ENCODE data around the gene TAF1D. TPM values are rescaled to one million over a fixed set of nuclear protein-coding genes. Genes with fewer than 3 reads are reported as not detected.
A peak's percentile ranks its signal among the peaks of the same experiment; 100 is the strongest.
"Not testable (repeated sequence)": the region's sequence is repeated elsewhere in the genome, so short reads cannot be mapped to it uniquely, and the experiment has no call there.

The TAF1D gene, protein sequence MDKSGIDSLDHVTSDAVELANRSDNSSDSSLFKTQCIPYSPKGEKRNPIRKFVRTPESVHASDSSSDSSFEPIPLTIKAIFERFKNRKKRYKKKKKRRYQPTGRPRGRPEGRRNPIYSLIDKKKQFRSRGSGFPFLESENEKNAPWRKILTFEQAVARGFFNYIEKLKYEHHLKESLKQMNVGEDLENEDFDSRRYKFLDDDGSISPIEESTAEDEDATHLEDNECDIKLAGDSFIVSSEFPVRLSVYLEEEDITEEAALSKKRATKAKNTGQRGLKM
- polyA plus RNA-seq (2013, experiment 1 of 2): 184 TPM
- 268 TPM for polyA plus RNA-seq (2013, experiment 2 of 2)

DNA sequence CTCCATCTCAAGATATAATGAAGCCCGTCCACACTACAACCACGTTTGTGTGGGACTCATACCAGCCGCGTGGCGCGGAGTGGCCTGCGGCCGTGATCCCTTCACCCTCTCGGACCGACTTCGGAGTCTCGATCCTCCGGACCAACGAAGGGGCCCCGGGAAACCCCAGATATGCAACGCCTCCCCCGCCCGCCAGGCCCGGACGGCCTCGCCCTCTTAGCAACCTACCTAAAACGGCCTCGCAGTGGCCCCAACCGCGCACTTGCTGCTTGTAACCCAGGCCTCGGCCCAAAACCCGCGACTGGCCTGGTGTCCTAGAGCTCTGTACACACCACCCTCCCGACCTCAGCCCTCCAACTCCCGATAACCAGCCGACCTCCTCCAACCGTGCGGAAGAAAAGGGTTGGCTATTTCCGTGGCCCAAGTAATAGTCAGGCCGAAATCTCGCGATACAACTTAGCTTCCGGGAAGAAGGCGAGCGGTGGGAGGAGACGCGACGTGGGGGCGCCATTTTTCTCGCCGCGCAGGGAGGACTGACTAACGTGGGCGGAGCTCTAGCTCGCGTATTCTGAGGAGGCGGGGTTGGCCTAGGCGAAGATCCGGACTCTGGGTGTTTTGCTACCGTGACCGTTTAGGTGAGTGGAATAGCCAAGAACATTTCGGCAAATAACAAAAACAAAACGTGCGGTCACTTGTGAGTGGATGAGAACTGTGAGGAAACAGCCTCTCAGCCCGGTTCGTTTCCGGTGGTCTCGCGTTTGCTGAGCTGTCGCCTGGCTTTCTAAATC lies at the start of gene TAF1D, which contains the start of gene C11orf54:
Gene TAF1D, minus strand, starts transcription at position 402 of the 788 bp plus-strand sequence. CDS start 2,191 bp downstream, outside the sequence.
Gene C11orf54, plus strand, starts transcription at position 579 of the 788 bp plus-strand sequence. CDS start 5,722 bp downstream, outside the sequence.
- peak within 1 kb of the TSS; percentile 95 for H3K27ac ChIP-seq (ENCODE audit: low read depth, low read length, severe bottlenecking)
- WGBS, 2 experiments (ENCODE audit: insufficient coverage in 2 of 2): 0% methylated on average over 45 to 57 of the region's 65 CpGs

DNA sequence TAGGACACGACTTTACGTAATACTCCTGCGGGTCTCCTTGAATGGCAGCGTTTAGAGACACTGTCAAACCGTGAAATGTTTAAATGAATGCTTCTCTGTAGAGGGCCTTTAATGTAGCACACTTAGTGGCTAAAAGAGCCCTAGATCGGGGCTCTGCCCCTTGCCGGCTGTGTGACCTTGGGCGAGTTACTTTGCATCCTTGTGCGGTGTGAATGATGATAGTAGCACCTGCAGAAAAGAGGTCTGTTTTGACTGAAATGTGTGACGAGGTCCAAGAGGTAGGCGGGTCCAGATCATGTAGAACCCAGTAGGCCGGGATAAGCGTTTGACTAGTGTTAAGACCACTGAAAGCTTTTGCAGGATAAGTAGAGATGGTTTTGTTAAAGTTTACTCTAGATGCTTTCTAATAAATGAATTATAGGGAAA lies 43.7 kb upstream of the TAF1D start:
- H3K36me3 ChIP-seq (ENCODE audit: control insufficient read depth, insufficient read depth, low read length): peaks cover 33% of the 10 kb centered on the region
- peaks cover 3% of the 10 kb centered on the region for H3K4me1 ChIP-seq (ENCODE audit: control insufficient read depth, insufficient read depth, low read length, poor library complexity, severe bottlenecking)
- peak overlapping the region; percentile 98 for H3K4me3 ChIP-seq (ENCODE audit: extremely low read depth, insufficient read depth, low read length, poor library complexity, severe bottlenecking)
- H3K9me3 ChIP-seq (ENCODE audit: control insufficient read depth, low read length): no peaks in the 10 kb centered on the region
- H3K27ac ChIP-seq (ENCODE audit: low read depth, low read length, severe bottlenecking): peak overlapping the region; percentile 98
- WGBS, 2 experiments (ENCODE audit: insufficient coverage in 2 of 2): 1 to 2% methylated on average over 13 of the region's 13 CpGs

More for the DNA sequence above, at the start of gene TAF1D, which contains the start of gene C11orf54:
- no peaks in the 10 kb centered on the region for H3K9me3 ChIP-seq (ENCODE audit: control insufficient read depth, low read length)
- H3K4me1 ChIP-seq (ENCODE audit: control insufficient read depth, insufficient read depth, low read length, poor library complexity, severe bottlenecking): peaks cover 10% of the 10 kb centered on the region
- H3K4me3 ChIP-seq (ENCODE audit: extremely low read depth, insufficient read depth, low read length, poor library complexity, severe bottlenecking): peak within 1 kb of the TSS; percentile 98
- H3K36me3 ChIP-seq (ENCODE audit: control insufficient read depth, insufficient read depth, low read length): peaks cover 36% of the 10 kb centered on the region

DNA sequence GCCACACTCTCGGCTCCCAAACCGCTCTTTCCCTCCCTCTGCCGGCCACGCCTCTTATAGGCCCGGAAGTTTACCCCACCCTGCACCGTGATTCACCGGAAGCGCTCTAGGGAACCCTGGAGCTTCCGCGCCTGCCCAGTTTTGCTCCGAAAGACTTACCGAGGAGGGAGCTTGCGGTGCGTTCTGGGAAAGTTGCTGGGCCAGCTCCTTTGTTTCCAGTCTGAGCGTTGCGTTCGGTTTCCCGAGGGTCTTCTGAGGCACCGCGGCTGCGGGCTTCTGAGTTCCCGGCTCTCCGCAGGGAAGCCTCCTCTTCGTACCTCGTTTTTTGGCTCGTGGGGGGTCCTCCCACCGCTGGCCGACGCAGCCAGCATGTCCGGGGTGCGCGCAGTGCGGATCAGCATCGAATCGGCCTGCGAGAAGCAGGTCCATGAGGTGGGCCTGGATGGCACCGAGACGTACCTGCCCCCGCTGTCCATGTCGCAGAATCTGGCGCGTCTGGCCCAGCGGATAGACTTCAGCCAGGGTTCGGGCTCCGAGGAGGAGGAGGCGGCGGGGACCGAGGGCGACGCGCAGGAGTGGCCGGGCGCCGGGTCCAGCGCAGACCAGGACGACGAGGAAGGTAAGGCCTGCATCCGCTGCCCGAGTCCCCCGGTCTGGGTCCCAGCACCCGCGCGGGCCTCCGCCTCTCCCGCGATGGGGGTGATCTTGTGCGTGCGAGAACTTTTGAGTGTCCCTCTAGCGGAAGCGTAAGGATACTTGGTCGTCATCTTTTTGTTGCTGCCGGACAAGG lies 43.0 kb upstream of the TAF1D start, which contains the start of gene MED17:
Gene MED17, plus strand, starts transcription at position 138 of the 790 bp plus-strand sequence. Its CDS starts 232 bp downstream, at position 370.
- H3K4me1 ChIP-seq (ENCODE audit: control insufficient read depth, insufficient read depth, low read length, poor library complexity, severe bottlenecking): peaks cover 3% of the 10 kb centered on the region
- H3K4me3 ChIP-seq (ENCODE audit: extremely low read depth, insufficient read depth, low read length, poor library complexity, severe bottlenecking): peak within 1 kb of the TSS; percentile 98
- 0% methylated on average over 67 to 68 of the region's 72 CpGs for WGBS, 2 experiments (ENCODE audit: insufficient coverage in 2 of 2)
- peaks cover 27% of the 10 kb centered on the region for H3K36me3 ChIP-seq (ENCODE audit: control insufficient read depth, insufficient read depth, low read length)
- H3K27ac ChIP-seq (ENCODE audit: low read depth, low read length, severe bottlenecking): peak within 1 kb of the TSS; percentile 98
- H3K9me3 ChIP-seq (ENCODE audit: control insufficient read depth, low read length): no peaks in the 10 kb centered on the region

DNA sequence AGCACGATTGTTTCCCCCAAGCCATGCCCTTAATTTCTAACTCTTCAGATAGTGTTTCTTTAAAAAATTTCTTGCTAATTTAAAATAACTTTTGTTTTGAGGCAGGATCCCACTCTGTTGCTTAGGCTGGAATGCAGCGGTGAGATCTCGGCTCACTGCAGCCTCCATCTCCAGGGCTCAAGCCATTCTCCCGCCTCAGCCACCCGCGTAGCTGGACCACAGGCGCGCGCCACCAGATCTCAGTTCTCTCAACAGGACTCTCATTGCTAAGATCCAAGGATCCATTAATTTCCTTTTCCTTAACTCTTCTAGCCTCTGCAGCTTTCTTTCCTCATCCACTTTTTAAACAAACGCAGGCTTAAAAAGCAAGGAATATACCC lies 42.5 kb upstream of the TAF1D start:
- H3K36me3 ChIP-seq (ENCODE audit: control insufficient read depth, insufficient read depth, low read length): peaks cover 21% of the 10 kb centered on the region
- peak overlapping the region; percentile 98 for H3K27ac ChIP-seq (ENCODE audit: low read depth, low read length, severe bottlenecking)
- H3K4me3 ChIP-seq (ENCODE audit: extremely low read depth, insufficient read depth, low read length, poor library complexity, severe bottlenecking): peak overlapping the region; percentile 98
- no peaks in the 10 kb centered on the region for H3K9me3 ChIP-seq (ENCODE audit: control insufficient read depth, low read length)
- 0 to 1% methylated on average over 9 of the region's 10 CpGs for WGBS, 2 experiments (ENCODE audit: insufficient coverage in 2 of 2)
- peaks cover 3% of the 10 kb centered on the region for H3K4me1 ChIP-seq (ENCODE audit: control insufficient read depth, insufficient read depth, low read length, poor library complexity, severe bottlenecking)

DNA sequence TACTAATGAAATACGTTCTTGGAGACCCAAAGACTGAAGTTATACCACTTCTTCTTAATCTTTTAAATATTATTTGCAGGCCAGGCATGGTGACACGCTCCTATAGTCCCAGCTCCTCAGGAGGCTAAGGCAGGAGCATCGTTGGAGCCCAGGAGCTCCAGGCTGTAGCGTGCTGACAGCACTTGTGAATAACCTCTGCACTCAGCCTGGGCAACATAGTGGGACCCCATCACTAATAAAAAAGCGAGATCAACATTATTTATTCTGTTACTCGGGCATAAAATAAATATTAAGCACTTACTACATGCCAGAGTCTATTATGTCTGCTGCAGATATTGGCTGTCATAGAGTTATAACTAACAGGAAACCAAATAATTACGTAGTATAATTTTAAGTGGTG lies 42.1 kb upstream of the TAF1D start:
- Histone ChIP-seq H3K9me3 (ENCODE audit: control insufficient read depth, low read length) (no peaks in the 10 kb centered on the region), H3K4me1 (ENCODE audit: control insufficient read depth, insufficient read depth, low read length, poor library complexity, severe bottlenecking) (peaks cover 3% of the 10 kb centered on the region), H3K27ac (ENCODE audit: low read depth, low read length, severe bottlenecking) (no peak overlapping the region), H3K36me3 (ENCODE audit: control insufficient read depth, insufficient read depth, low read length) (peaks cover 18% of the 10 kb centered on the region), H3K4me3 (ENCODE audit: extremely low read depth, insufficient read depth, low read length, poor library complexity, severe bottlenecking) (peak overlapping the region; percentile 98)
- 79 to 88% methylated on average over 2 to 3 of the region's 7 CpGs for WGBS, 2 experiments (ENCODE audit: insufficient coverage in 2 of 2)

DNA sequence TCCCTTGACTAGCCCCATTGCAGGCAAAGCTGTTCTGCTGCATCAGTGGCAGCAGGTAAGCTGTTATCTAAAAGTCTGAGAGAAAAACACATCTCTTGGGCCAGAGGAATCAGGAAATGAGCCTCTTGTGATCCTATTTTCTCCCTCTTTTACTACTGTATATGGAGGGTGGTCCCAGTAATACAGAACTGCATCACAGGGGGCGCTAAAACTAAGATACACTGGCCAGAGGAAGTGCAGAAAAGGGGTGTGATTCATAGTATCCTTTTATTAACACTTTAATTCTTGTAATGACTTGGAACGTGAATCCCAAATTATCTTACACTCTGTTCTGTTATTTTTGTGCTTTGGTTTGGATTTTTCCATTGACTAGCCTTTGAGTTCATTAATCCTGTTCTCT lies 34.0 kb upstream of the TAF1D start:
- no CpG with 5 or more reads among the region's 2 CpGs for WGBS, 2 experiments (ENCODE audit: insufficient coverage in 2 of 2)
- Histone ChIP-seq H3K9me3 (ENCODE audit: control insufficient read depth, low read length) (no peaks in the 10 kb centered on the region), H3K36me3 (ENCODE audit: control insufficient read depth, insufficient read depth, low read length) (no peaks in the 10 kb centered on the region), H3K4me1 (ENCODE audit: control insufficient read depth, insufficient read depth, low read length, poor library complexity, severe bottlenecking) (no peaks in the 10 kb centered on the region), H3K27ac (ENCODE audit: low read depth, low read length, severe bottlenecking) (no peak overlapping the region), H3K4me3 (ENCODE audit: extremely low read depth, insufficient read depth, low read length, poor library complexity, severe bottlenecking) (no peak overlapping the region)

DNA sequence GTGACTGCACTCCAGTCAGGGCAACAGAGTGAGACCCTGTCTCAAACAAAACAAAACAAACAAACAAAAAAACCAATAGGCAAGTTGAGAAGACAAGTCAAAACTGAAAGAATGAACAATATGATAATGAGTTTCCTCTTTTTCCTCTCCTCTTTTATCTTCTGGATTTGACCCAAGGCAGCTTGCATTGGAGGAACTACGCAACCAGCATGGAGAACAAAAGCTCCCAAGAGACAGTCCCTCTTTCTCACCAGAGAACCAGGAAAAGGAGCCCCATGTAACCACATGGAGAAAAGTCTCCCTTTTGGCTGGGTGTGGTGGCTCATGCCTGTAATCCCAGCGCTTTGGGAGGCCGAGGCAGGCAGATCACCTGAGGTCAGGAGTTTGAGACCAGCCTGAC lies 33.3 kb upstream of the TAF1D start:
- H3K36me3 ChIP-seq (ENCODE audit: control insufficient read depth, insufficient read depth, low read length); H3K4me1 ChIP-seq (ENCODE audit: control insufficient read depth, insufficient read depth, low read length, poor library complexity, severe bottlenecking); H3K27ac ChIP-seq (ENCODE audit: low read depth, low read length, severe bottlenecking); H3K4me3 ChIP-seq (ENCODE audit: extremely low read depth, insufficient read depth, low read length, poor library complexity, severe bottlenecking); H3K9me3 ChIP-seq (ENCODE audit: control insufficient read depth, low read length): not testable (repeated sequence)
- WGBS, 2 experiments (ENCODE audit: insufficient coverage in 2 of 2): 100% methylated on average over 1 of the region's 3 CpGs

DNA sequence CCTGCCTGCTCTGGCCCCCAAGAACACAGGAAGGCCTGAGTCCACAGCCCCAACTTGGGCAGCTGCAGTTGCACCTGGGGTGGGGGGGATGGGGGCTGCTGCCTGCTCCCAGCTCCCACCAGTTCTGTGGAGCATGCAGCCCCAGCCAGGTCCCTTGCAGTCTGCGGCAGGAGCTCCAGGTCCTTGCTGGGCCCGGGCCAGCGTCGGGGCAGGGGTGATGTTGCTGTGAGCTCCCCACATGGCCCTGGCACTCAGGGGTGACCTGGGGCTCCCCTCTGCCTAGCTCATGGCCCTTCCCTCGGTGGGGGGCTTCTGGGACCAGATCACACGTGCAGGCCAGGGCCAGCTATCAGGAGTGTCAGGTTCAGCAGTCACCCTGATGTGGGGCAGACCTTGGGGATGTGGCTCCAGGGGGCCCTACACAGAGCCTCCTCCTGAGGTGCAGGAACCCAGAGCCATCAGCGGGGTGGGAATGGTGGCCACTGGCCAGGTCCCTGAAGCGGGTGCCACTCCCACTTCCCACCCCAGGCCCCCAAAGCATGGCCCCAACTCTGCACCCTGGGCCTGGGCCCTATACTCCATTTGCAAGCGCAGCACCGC lies 32.4 kb upstream of the TAF1D start:
- WGBS, 2 experiments (ENCODE audit: insufficient coverage in 2 of 2): 84 to 91% methylated on average over 8 to 9 of the region's 10 CpGs
- Histone ChIP-seq H3K27ac (ENCODE audit: low read depth, low read length, severe bottlenecking) (no peak overlapping the region), H3K9me3 (ENCODE audit: control insufficient read depth, low read length) (no peaks in the 10 kb centered on the region), H3K36me3 (ENCODE audit: control insufficient read depth, insufficient read depth, low read length) (no peaks in the 10 kb centered on the region), H3K4me3 (ENCODE audit: extremely low read depth, insufficient read depth, low read length, poor library complexity, severe bottlenecking) (no peak overlapping the region), H3K4me1 (ENCODE audit: control insufficient read depth, insufficient read depth, low read length, poor library complexity, severe bottlenecking) (no peaks in the 10 kb centered on the region)

DNA sequence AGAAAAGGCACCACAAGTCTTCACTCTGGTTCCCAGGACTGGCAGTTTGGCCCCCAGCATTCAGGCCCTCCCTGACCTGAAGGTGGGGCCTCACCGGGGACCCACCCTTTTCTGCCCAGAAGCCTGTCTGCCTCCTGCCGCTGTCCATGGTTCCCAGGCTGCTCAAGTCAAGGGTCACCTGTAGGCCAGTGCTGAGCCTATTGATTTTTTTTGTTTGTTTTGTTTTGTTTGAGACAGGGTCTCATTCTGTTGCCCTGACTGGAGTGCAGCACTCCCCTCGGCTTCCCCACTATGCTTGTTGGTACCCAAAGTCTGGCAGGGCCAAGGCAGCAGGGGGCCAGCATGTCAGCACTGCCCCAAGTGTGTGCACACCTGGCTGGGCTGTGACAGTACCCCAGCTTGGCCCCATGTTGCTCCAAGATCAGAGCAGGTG lies 31.8 kb upstream of the TAF1D start:
- H3K36me3 ChIP-seq (ENCODE audit: control insufficient read depth, insufficient read depth, low read length): no peaks in the 10 kb centered on the region
- H3K27ac ChIP-seq (ENCODE audit: low read depth, low read length, severe bottlenecking): no peak overlapping the region
- 82 to 94% methylated on average over 2 of the region's 3 CpGs for WGBS, 2 experiments (ENCODE audit: insufficient coverage in 2 of 2)
- no peak overlapping the region for H3K4me3 ChIP-seq (ENCODE audit: extremely low read depth, insufficient read depth, low read length, poor library complexity, severe bottlenecking)
- H3K9me3 ChIP-seq (ENCODE audit: control insufficient read depth, low read length): no peaks in the 10 kb centered on the region
- H3K4me1 ChIP-seq (ENCODE audit: control insufficient read depth, insufficient read depth, low read length, poor library complexity, severe bottlenecking): no peaks in the 10 kb centered on the region

DNA sequence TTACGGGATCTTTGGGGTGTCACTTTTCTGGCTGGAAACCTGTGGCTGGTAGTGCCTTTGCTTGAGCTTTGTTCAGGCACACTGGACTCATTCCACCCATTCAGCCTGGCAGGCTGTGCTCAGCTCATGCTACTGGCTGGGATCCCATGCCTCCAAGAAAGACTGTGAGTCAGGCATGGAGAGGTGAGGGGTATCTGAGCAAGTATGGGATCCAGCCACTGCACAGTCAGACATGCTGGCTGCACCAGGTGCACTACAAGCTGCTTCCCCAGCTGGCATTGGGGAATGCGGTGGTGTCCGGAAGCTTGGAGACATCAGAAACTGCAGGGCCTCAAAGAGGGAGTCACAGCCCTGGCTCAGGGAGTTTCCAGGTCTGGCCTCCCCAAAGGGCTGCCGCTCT lies 30.8 kb upstream of the TAF1D start:
- no peaks in the 10 kb centered on the region for H3K9me3 ChIP-seq (ENCODE audit: control insufficient read depth, low read length)
- no peaks in the 10 kb centered on the region for H3K4me1 ChIP-seq (ENCODE audit: control insufficient read depth, insufficient read depth, low read length, poor library complexity, severe bottlenecking)
- H3K4me3 ChIP-seq (ENCODE audit: extremely low read depth, insufficient read depth, low read length, poor library complexity, severe bottlenecking): no peak overlapping the region
- H3K36me3 ChIP-seq (ENCODE audit: control insufficient read depth, insufficient read depth, low read length): no peaks in the 10 kb centered on the region
- H3K27ac ChIP-seq (ENCODE audit: low read depth, low read length, severe bottlenecking): no peak overlapping the region
- WGBS, 2 experiments (ENCODE audit: insufficient coverage in 2 of 2): 94 to 97% methylated on average over 3 of the region's 4 CpGs

Data from mesodermal cell (in vitro differentiated cells).